Tibial nerve (tissue), 4 donors: ENCODE results near the gene BLNK. TPM values are rescaled to one million over a fixed set of nuclear protein-coding genes. Genes with fewer than 3 reads are reported as not detected.

ENCODE experiments used
- DNase-seq, 2 donors: peaks; one replicate each; pipeline ENCODE4 v3.0.0-alpha.2; 2019; ENCODE audit warnings: low spot score in 2 of 2
- H3K27ac ChIP-seq, 4 donors: fragments of 200-600 bp; sonication (generic) in 3 of 4; one replicate each; pipeline ENCODE4 v1.5.1; 2017 to 2019; ENCODE audit warnings: mild to moderate bottlenecking in 1 of 4
- H3K27me3 ChIP-seq, 2 donors: fragments of 200-600 bp; sonication (generic) in 1 of 2; one replicate each; pipeline versions ENCODE4 v1.5.1 to v1.6.0; 2017 to 2019
- H3K36me3 ChIP-seq, 3 donors: fragments of 200-600 bp; sonication (generic); one replicate each; pipeline ENCODE4 v1.5.1; 2018 to 2019
- H3K4me1 ChIP-seq, 4 donors: fragments of 200-600 bp; sonication (generic) in 3 of 4; one replicate each; pipeline ENCODE4 v1.5.1; 2017 to 2019
- H3K4me3 ChIP-seq, 4 donors: fragments of 200-600 bp; sonication (generic) in 3 of 4; one replicate each; pipeline ENCODE4 v1.5.1; 2017 to 2019; ENCODE audit warnings: mild to moderate bottlenecking in 1 of 4, moderate library complexity in 1 of 4
- H3K9me3 ChIP-seq, 4 donors: fragments of 200-600 bp; sonication (generic) in 3 of 4; one replicate each; pipeline ENCODE4 v1.5.1; 2017 to 2019
- CTCF ChIP-seq, 5 experiments: fragments of 200-600 bp in 3 of 5; fragments of 450-650 bp in 2 of 5; sonication (generic) in 3 of 5; IDR thresholded peaks; one replicate each; pipeline ENCODE4 v1.5.1; 2016 to 2019; ENCODE audit warnings: antibody characterized with exemption in 5 of 5, mild to moderate bottlenecking in 3 of 5, moderate library complexity in 2 of 5
- EP300 ChIP-seq, 2 donors: sonication (generic); formaldehyde crosslinking; IDR thresholded peaks; one replicate each; pipeline ENCODE4 v1.6.1; 2017; ENCODE audit warnings: antibody characterized with exemption in 2 of 2, mild to moderate bottlenecking in 1 of 2
- POLR2A ChIP-seq, 2 donors: fragments of 450-650 bp; IDR thresholded peaks; one replicate each; pipeline ENCODE4 v1.6.1; 2017; ENCODE audit warnings: antibody characterized with exemption in 2 of 2, mild to moderate bottlenecking in 2 of 2, moderate library complexity in 2 of 2
- WGBS, 2 donors: methylation state at CpG; one replicate each; pipeline ENCODE4 v1.1.5; 2018; 5-methylcytosine and 5-hydroxymethylcytosine counted together
- total RNA-seq, 4 donors: library from RNA; depleted of rRNA; stranded (reverse); fragments of >200 nt; gene quantifications; one replicate each; pipeline ENCODE4 v1.1.0, GENCODE V29; 2016

Gene BLNK
- total RNA-seq, 4 donors from 2014 or later, result 0.59 to 16.4 (median 6.4) TPM

GRCh38 chr10:96249264-96249663 lies 22.1 kb downstream of the BLNK start:
- Histone ChIP-seq H3K27me3 (no peaks in the 10 kb centered on the region), H3K4me3 (no peak overlapping the region), H3K4me1 (peaks cover 0 to 1% (median 0%) of the 10 kb centered on the region in 4 donors), H3K9me3 (no peaks in the 10 kb centered on the region), H3K27ac (no peak overlapping the region), H3K36me3 (no peaks in the 10 kb centered on the region)
- WGBS, 2 donors, result 82 to 84% methylated on average over 5 of the region's 5 CpGs
- TF ChIP-seq CTCF (IDR thresholded peaks at IDR 0.05), result no peak
- DNase-seq, result no peak

- WGBS, 2 donors, result 81 to 86% methylated on average over 7 of the region's 7 CpGs
- DNase-seq, result no peak
- Histone ChIP-seq H3K36me3 (no peaks in the 10 kb centered on the region), H3K27me3 (no peaks in the 10 kb centered on the region), H3K9me3 (no peaks in the 10 kb centered on the region), H3K27ac (no peak overlapping the region), H3K4me3 (no peak overlapping the region), H3K4me1 (peaks cover 0 to 4% (median 0%) of the 10 kb centered on the region in 4 donors)
- TF ChIP-seq EP300 (IDR thresholded peaks at IDR 0.05), result no peak
- TF ChIP-seq CTCF (IDR thresholded peaks at IDR 0.05), result no peak
- TF ChIP-seq POLR2A (IDR thresholded peaks at IDR 0.05), result no peak
These were observed 27.0 kb downstream of the BLNK start for GRCh38 chr10:96244354-96244753.

DNA sequence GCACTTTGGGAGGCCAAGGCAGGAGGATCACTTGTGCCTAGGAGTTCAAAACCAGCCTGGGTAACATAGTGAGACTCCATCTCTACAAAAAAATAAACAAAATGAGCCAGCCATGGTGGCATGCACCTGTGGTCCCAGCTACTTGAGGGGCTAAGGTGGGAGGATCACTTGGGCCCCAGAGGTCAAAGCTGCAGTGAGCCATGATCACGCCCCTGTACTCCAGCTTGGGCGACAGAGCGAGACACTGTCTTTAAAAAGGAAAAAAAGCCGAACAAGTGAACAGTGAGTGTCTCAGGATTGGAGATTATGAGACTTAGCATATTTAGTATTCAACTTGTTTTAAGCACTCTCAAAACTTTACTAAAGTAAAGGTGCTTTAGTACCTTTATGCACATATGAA lies 28.1 kb downstream of the BLNK start:
- Histone ChIP-seq H3K27ac (no peak overlapping the region), H3K27me3 (no peaks in the 10 kb centered on the region), H3K4me3 (no peak overlapping the region), H3K36me3 (no peaks in the 10 kb centered on the region), H3K4me1 (peaks cover 0 to 4% (median 0%) of the 10 kb centered on the region in 4 donors), H3K9me3 (no peaks in the 10 kb centered on the region)
- 88 to 91% methylated on average over 4 of the region's 4 CpGs for WGBS, 2 donors
- TF ChIP-seq POLR2A (IDR thresholded peaks at IDR 0.05) (no peak), CTCF (IDR thresholded peaks at IDR 0.05) (no peak), EP300 (IDR thresholded peaks at IDR 0.05) (no peak)
- no peak for DNase-seq

GRCh38 chr10:96242822-96243221 lies 28.5 kb downstream of the BLNK start:
- TF ChIP-seq CTCF (IDR thresholded peaks at IDR 0.05), result no peak
- 76 to 81% methylated on average over 2 of the region's 2 CpGs for WGBS, 2 donors
- Histone ChIP-seq H3K27me3 (no peaks in the 10 kb centered on the region), H3K4me1 (peaks cover 0 to 4% (median 0%) of the 10 kb centered on the region in 4 donors), H3K36me3 (no peaks in the 10 kb centered on the region), H3K27ac (no peak overlapping the region), H3K9me3 (no peaks in the 10 kb centered on the region), H3K4me3 (no peak overlapping the region)
- DNase-seq, result no peak

GRCh38 chr10:96238646-96239623 lies 32.4 kb downstream of the BLNK start:
- no peaks in the 10 kb centered on the region for H3K9me3 ChIP-seq
- H3K27me3 ChIP-seq, result no peaks in the 10 kb centered on the region
- no peak for TF ChIP-seq EP300 (IDR thresholded peaks at IDR 0.05)
- no peak for TF ChIP-seq POLR2A (IDR thresholded peaks at IDR 0.05)
- no peak for TF ChIP-seq CTCF (IDR thresholded peaks at IDR 0.05)
- H3K36me3 ChIP-seq, result no peaks in the 10 kb centered on the region
- no peak overlapping the region for H3K4me3 ChIP-seq
- H3K4me1 ChIP-seq, result no peaks in the 10 kb centered on the region
- no peak overlapping the region for H3K27ac ChIP-seq
- WGBS, 2 donors, result 35 to 37% methylated on average over 4 of the region's 4 CpGs
- no peak for DNase-seq
